Measurements from ENCODE around the gene BEAN1. TPM values are rescaled to one million over a fixed set of nuclear protein-coding genes. Genes with fewer than 3 reads are reported as not detected.
A peak's percentile ranks its signal among the peaks of the same experiment; 100 is the strongest.

Gene BEAN1
- total and polyA plus RNA-seq, 2 experiments from 2014 or later, result 0.07 to 0.10 TPM

DNA sequence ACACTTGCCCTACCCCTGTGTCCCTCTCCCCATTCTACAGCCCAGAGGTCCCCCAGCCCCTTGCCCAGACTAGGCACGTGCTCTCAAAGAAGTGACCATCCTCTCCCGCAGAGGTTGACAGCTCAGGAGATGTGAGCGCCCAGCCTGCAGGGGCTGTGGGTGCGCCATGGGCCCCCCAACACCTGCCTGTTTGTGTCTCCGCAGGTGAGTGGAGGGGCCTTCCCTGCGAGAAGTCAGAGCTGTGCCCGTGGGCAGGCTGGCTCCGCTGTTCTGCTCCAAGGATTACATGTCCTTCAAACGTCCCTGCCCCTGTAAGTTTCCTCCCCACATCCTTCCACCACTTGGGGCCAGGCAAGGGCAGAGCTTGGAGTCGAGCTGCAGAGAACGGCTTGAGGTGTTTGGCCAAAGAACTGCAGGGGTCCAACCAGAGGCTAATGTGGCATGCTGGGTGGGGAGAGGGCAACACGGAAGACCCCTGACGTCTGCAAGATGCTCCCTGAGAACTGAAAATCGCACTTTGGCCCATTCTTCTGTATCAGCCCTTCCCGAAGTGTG, 10.4 kb downstream of the BEAN1 start:
- H3K4me1 ChIP-seq (ENCODE audit: insufficient read depth), result no peaks in the 10 kb centered on the region
- H3F3A ChIP-seq (replicated peaks; ENCODE audit: low read depth), result no peaks in the 10 kb centered on the region
- no peaks in the 10 kb centered on the region for H4K20me1 ChIP-seq (replicated peaks; ENCODE audit: insufficient read depth)
- no peak overlapping the region for H3K27ac ChIP-seq (ENCODE audit: low read depth)
- H3K4me1 Mint-ChIP-seq, result peaks cover 22% of the 10 kb centered on the region
- no peaks in the 10 kb centered on the region for H3K9me2 ChIP-seq (ENCODE audit: insufficient read depth)
- H3K27ac Mint-ChIP-seq, result no peak overlapping the region
- no peak overlapping the region for H3K4me3 ChIP-seq
- H3K79me2 ChIP-seq (replicated peaks; ENCODE audit: insufficient read depth), result no peaks in the 10 kb centered on the region
- TF ChIP-seq, protein P1, sequence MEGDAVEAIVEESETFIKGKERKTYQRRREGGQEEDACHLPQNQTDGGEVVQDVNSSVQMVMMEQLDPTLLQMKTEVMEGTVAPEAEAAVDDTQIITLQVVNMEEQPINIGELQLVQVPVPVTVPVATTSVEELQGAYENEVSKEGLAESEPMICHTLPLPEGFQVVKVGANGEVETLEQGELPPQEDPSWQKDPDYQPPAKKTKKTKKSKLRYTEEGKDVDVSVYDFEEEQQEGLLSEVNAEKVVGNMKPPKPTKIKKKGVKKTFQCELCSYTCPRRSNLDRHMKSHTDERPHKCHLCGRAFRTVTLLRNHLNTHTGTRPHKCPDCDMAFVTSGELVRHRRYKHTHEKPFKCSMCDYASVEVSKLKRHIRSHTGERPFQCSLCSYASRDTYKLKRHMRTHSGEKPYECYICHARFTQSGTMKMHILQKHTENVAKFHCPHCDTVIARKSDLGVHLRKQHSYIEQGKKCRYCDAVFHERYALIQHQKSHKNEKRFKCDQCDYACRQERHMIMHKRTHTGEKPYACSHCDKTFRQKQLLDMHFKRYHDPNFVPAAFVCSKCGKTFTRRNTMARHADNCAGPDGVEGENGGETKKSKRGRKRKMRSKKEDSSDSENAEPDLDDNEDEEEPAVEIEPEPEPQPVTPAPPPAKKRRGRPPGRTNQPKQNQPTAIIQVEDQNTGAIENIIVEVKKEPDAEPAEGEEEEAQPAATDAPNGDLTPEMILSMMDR (conservative IDR thresholded peaks at IDR 0.05; ENCODE audit: low read depth in 2 of 2), result peak in 1 of 2 experiments; percentile 26; a peak in 1 of 4 replicates
- TF ChIP-seq CREB1 (CRISPR knock-in tag; IDR thresholded peaks at IDR 0.05; ENCODE audit: low read depth), result no peak
- peaks cover 21% of the 10 kb centered on the region for H3K27me3 Mint-ChIP-seq (ENCODE audit: insufficient read depth, low read depth, poor library complexity)
- no peaks in the 10 kb centered on the region for H3K27me3 ChIP-seq (ENCODE audit: insufficient read depth)
- DNase-seq (ENCODE audit: low spot score) (no peak), ATAC-seq (no peak)
- no peaks in the 10 kb centered on the region for H3K36me3 ChIP-seq (ENCODE audit: insufficient read depth)
- no peaks in the 10 kb centered on the region for H3K9me3 Mint-ChIP-seq
- no peaks in the 10 kb centered on the region for H3K36me3 Mint-ChIP-seq (ENCODE audit: low read depth)
- no peak overlapping the region for H3K4me3 Mint-ChIP-seq
- H2AFZ ChIP-seq, result no peak overlapping the region; the same call in 1 of the 2 replicates
- no peak overlapping the region for H3K4me2 ChIP-seq

DNA sequence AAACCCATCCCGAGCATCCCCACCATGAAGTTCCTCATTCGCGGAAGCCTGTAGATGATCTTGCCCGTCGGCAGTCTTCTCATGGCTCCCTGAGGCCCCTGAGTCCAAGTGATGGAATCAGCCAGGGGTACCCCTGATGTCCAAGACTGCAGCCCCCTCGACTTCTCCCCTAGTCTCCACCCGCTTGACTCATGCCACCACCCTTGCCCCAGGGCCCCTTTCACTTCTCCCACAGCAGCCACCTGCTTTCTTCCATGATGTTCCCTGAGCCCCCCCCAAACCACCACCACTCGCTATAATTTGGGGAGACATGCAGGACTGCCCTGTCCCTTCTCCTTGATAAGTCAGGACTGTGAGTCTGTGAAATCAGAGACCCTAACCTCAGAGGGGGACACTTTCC, 11.4 kb downstream of the BEAN1 start:
- no peak for DNase-seq (ENCODE audit: low spot score)
- H3K4me3 ChIP-seq, result no peak overlapping the region
- no peaks in the 10 kb centered on the region for H4K20me1 ChIP-seq (replicated peaks; ENCODE audit: insufficient read depth)
- H3K27me3 ChIP-seq (ENCODE audit: insufficient read depth), result no peaks in the 10 kb centered on the region
- Mint-ChIP-seq H3K27me3 (ENCODE audit: insufficient read depth, low read depth, poor library complexity) (peaks cover 16% of the 10 kb centered on the region), H3K27ac (no peak overlapping the region), H3K4me3 (no peak overlapping the region), H3K36me3 (ENCODE audit: low read depth) (no peaks in the 10 kb centered on the region), H3K9me3 (no peaks in the 10 kb centered on the region), H3K4me1 (peaks cover 15% of the 10 kb centered on the region; the same call in 2 of the 3 replicates)
- no peak overlapping the region for H3K27ac ChIP-seq (ENCODE audit: low read depth)
- H2AFZ ChIP-seq, result no peak overlapping the region
- no peak for ATAC-seq
- no peaks in the 10 kb centered on the region for H3K79me2 ChIP-seq (replicated peaks; ENCODE audit: insufficient read depth)
- H3K36me3 ChIP-seq (ENCODE audit: insufficient read depth), result no peaks in the 10 kb centered on the region
- H3K4me2 ChIP-seq, result no peak overlapping the region
- H3K4me1 ChIP-seq (ENCODE audit: insufficient read depth), result no peaks in the 10 kb centered on the region
- TF ChIP-seq CREB1 (CRISPR knock-in tag; IDR thresholded peaks at IDR 0.05; ENCODE audit: low read depth) (no peak), EZH2phosphoT487 (IDR thresholded peaks at IDR 0.05; ENCODE audit: unreplicated experiment) (no peak), JUNB (IDR thresholded peaks at IDR 0.05; ENCODE audit: unreplicated experiment) (no peak), STAT1 (IDR thresholded peaks at IDR 0.05; ENCODE audit: unreplicated experiment) (no peak), NANOG (IDR thresholded peaks at IDR 0.05; ENCODE audit: borderline replicate concordance) (no peak), EZH2 (IDR thresholded peaks at IDR 0.05; ENCODE audit: low read depth, unreplicated experiment) (no peak), POLR2AphosphoS5 (IDR thresholded peaks at IDR 0.05; ENCODE audit: low read depth) (no peak), ZNF114 (CRISPR knock-in tag; IDR thresholded peaks at IDR 0.05) (no peak)
- H3F3A ChIP-seq (replicated peaks; ENCODE audit: low read depth), result no peaks in the 10 kb centered on the region
- H3K9me2 ChIP-seq (ENCODE audit: insufficient read depth), result no peaks in the 10 kb centered on the region

All from GM23338 (cell line).